ENCODE results near the gene CRIP3.

Gene CRIP3

GRCh38 chr6:43273707-43274106 lies 34.9 kb downstream of the CRIP3 start:
- DNase-seq (ENCODE audit: low read depth in 2 of 2), result no peak

- no peak for DNase-seq (ENCODE audit: low read depth in 2 of 2)
Observed at GRCh38 chr6:43271944-43272343, 36.7 kb downstream of the CRIP3 start.

GRCh38 chr6:43271103-43271815 lies 37.4 kb downstream of the CRIP3 start:
- DNase-seq (ENCODE audit: low read depth in 2 of 2), result no peak

- peak; percentile 30 to 35 for DNase-seq (ENCODE audit: low read depth in 2 of 2)
Observed at GRCh38 chr6:43269273-43270007, 39.2 kb downstream of the CRIP3 start.

- no peak for DNase-seq (ENCODE audit: low read depth in 2 of 2)
Observed at GRCh38 chr6:43268782-43269272, 39.8 kb downstream of the CRIP3 start.

GRCh38 chr6:43268355-43268700 lies 40.3 kb downstream of the CRIP3 start:
- no peak for DNase-seq (ENCODE audit: low read depth in 2 of 2)

- DNase-seq (ENCODE audit: low read depth in 2 of 2), result no peak
Observed at GRCh38 chr6:43267619-43268354, 40.8 kb downstream of the CRIP3 start.

- no peak for DNase-seq (ENCODE audit: low read depth in 2 of 2)
Observed at GRCh38 chr6:43265564-43265963, 43.1 kb downstream of the CRIP3 start.

- DNase-seq (ENCODE audit: low read depth in 2 of 2), result no peak
Observed at GRCh38 chr6:43264599-43265145, 44.0 kb downstream of the CRIP3 start.

GRCh38 chr6:43263314-43264178 lies 45.1 kb downstream of the CRIP3 start:
- peak; percentile 62 to 65 for DNase-seq (ENCODE audit: low read depth in 2 of 2)

- no peak for DNase-seq (ENCODE audit: low read depth in 2 of 2)
Observed at GRCh38 chr6:43262780-43263313, 45.8 kb downstream of the CRIP3 start.

GRCh38 chr6:43262000-43262779 lies 46.4 kb downstream of the CRIP3 start:
- no peak for DNase-seq (ENCODE audit: low read depth in 2 of 2)

- DNase-seq (ENCODE audit: low read depth in 2 of 2), result no peak
Observed at GRCh38 chr6:43261198-43261597, 47.4 kb downstream of the CRIP3 start.

GRCh38 chr6:43260791-43261190 lies 47.8 kb downstream of the CRIP3 start:
- no peak for DNase-seq (ENCODE audit: low read depth in 2 of 2)

GRCh38 chr6:43258807-43259686 lies 49.6 kb downstream of the CRIP3 start:
- no peak for DNase-seq (ENCODE audit: low read depth in 2 of 2)

GRCh38 chr6:43258180-43258579 lies 50.4 kb downstream of the CRIP3 start:
- DNase-seq (ENCODE audit: low read depth in 2 of 2), result no peak

- no peak for DNase-seq (ENCODE audit: low read depth in 2 of 2)
Observed at GRCh38 chr6:43257367-43258145, 51.1 kb downstream of the CRIP3 start.

- DNase-seq (ENCODE audit: low read depth in 2 of 2), result no peak
Observed at GRCh38 chr6:43256670-43257366, 51.8 kb downstream of the CRIP3 start.
